PC-3 (cell line): Measurements from ENCODE around the gene COLEC12. TPM values are rescaled to one million over a fixed set of nuclear protein-coding genes. Genes with fewer than 3 reads are reported as not detected.
A peak's percentile ranks its signal among the peaks of the same experiment; 100 is the strongest.

Experiments used
- ATAC-seq: fragments of 200-7000 bp; cut with Tn5 transposase; 2 replicates; pipeline ENCODE4 v1.9.1; 2020; ENCODE audit warnings: mild to moderate bottlenecking, moderate library complexity
- BruUV-seq: library from RNA; stranded (reverse); fragments of 400-500 nt; replicated peaks from 2 replicates; lab custom pipeline; 2021; lab: Mats Ljungman, UMichigan
- CTCF ChIA-PET: fragments of 300-600 bp; sonication (Branson Sonifier 250); formaldehyde crosslinking; loops from one replicate; lab custom pipeline; 2022; ENCODE audit warnings: antibody characterized with exemption; lab: Charles Lee
- POLR2A ChIA-PET: fragments of 300-600 bp; sonication (Branson Sonifier 250); formaldehyde crosslinking; loops from one replicate; lab custom pipeline; 2022; ENCODE audit warnings: antibody characterized with exemption; ENCODE audit not compliant: unreplicated experiment; lab: Charles Lee
- DNase-seq: peaks from one replicate; pipeline ENCODE4 v3.0.0-alpha.2; 2015
- H2AFZ ChIP-seq: fragments of 300-600 bp; sonication (generic); 2 replicates; pipeline ENCODE4 v1.6.0; 2016; ENCODE audit warnings: antibody characterized with exemption, low read length
- H3F3A ChIP-seq: fragments of 300-600 bp; sonication (generic); one replicate; pipeline ENCODE4 v1.6.0; 2017; ENCODE audit warnings: antibody characterized with exemption, low read length, control low read depth, mild to moderate bottlenecking; ENCODE audit not compliant: unreplicated experiment
- H3K27ac ChIP-seq: fragments of 300-600 bp; sonication (generic); 2 replicates; pipeline ENCODE4 v1.5.1; 2016; ENCODE audit warnings: mild to moderate bottlenecking, low read length
- H3K27me3 ChIP-seq: fragments of 300-600 bp; sonication (generic); 2 replicates; pipeline ENCODE4 v1.6.1; 2016; ENCODE audit warnings: low read length, mixed read lengths
- H3K36me3 ChIP-seq: fragments of 300-600 bp; sonication (generic); 2 replicates; pipeline ENCODE4 v1.6.1; 2016; ENCODE audit warnings: low read depth, mixed run types, low read length, mixed read lengths
- H3K4me1 ChIP-seq: fragments of 300-600 bp; sonication (generic); 2 replicates; pipeline ENCODE4 v1.5.1; 2016; ENCODE audit warnings: low read length; ENCODE audit not compliant: insufficient read depth
- H3K4me2 ChIP-seq: fragments of 300-600 bp; sonication (generic); 2 replicates; pipeline ENCODE4 v1.6.0; 2016; ENCODE audit warnings: low read length
- H3K4me3 ChIP-seq: fragments of 300-600 bp; sonication (generic); 2 replicates; pipeline ENCODE4 v1.5.1; 2016; ENCODE audit warnings: mild to moderate bottlenecking, low read length, mixed read lengths
- H3K79me2 ChIP-seq: fragments of 300-600 bp; sonication (generic); 2 replicates; pipeline ENCODE4 v1.6.1; 2017; ENCODE audit warnings: low read length, mixed read lengths
- H3K9ac ChIP-seq: fragments of 300-600 bp; sonication (generic); 2 replicates; pipeline ENCODE4 v1.6.0; 2016; ENCODE audit warnings: mild to moderate bottlenecking, low read length
- H3K9me2 ChIP-seq: fragments of 300-600 bp; sonication (generic); replicated peaks from 2 replicates; pipeline ENCODE4 v1.6.1; 2016; ENCODE audit warnings: mixed run types, low read length, mixed read lengths
- H3K9me3 ChIP-seq: fragments of 300-600 bp; sonication (generic); 2 replicates; pipeline ENCODE4 v1.6.1; 2016; ENCODE audit warnings: low read length, mixed read lengths
- H4K20me1 ChIP-seq: fragments of 300-600 bp; sonication (generic); 2 replicates; pipeline ENCODE4 v1.6.1; 2016; ENCODE audit warnings: low read length, mixed read lengths
- EZH2 ChIP-seq: fragments of 300-600 bp; sonication (generic); IDR thresholded peaks from one replicate; pipeline ENCODE4 v1.6.1; 2017; ENCODE audit warnings: antibody characterized with exemption, mild to moderate bottlenecking, low read length; ENCODE audit not compliant: unreplicated experiment
- EZH2phosphoT487 ChIP-seq: fragments of 300-600 bp; sonication (generic); IDR thresholded peaks from 2 replicates; pipeline ENCODE4 v1.6.1; 2018; ENCODE audit warnings: mild to moderate bottlenecking, antibody characterized with exemption, low read length, borderline replicate concordance
- intact Hi-C: fragments of 100-400 bp; cut with micrococcal nuclease; formaldehyde crosslinking; loops from 2 replicates; pipeline ENCODE4 v1.9.0; 2023
- total RNA-seq: library from RNA; depleted of rRNA; stranded (reverse); fragments of >200 nt; gene quantifications from 2 replicates; pipeline ENCODE4 v1.2.3, GENCODE V29; 2014
- TF ChIP-seq, protein P1 (sequence below): fragments of 300-600 bp; sonication (generic); conservative IDR thresholded peaks from 2 replicates; pipeline ENCODE4 v1.5.1; 2017; ENCODE audit warnings: antibody characterized with exemption, low read depth, mild to moderate bottlenecking, low read length

Gene COLEC12
- total RNA-seq, 1 experiment from 2014 or later, result 0.04 TPM

DNA sequence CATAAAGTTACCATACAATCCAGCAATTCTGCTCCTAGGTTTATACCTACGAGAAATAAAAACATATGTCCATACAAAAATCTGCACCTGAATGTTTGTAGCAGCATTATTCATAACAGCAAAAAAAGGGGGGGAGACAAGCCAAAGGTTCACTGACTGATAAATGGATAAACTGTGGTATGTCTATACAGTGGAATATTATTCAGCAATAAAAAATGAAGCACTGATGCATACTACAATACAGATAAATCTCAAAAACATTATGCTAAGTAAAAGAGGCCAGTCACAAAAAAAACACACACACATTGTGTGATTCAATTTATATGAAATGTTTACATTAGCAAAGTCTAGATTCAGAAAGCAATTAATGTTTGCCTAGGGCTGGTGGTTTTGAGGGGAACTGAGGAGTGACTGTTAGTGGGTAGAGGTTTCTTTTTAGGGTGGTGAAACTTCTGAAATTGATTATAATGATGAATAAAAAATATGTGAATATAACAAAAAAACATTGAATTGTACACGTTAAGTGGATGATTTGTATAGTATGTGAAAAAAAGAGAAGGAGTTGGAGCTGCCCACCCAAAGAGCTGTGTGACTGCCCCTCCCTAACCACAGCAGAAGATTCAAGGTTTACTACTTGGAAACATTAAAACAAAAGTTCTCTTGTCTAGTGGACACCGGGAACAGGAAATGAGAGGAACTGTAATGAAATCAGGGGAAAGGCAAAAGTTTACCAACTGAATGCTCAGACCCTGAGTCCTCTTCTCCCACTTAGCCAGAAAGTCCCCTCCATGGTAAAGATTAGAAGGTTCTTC, 13.4 kb downstream of the COLEC12 start:
- Histone ChIP-seq H3K4me1 (peaks cover 23% of the 10 kb centered on the region), H3K36me3 (no peaks in the 10 kb centered on the region), H3K27me3 (0 out of 2 replicates have a peak, but pooled peaks cover 4% of the 10 kb centered on the region), H3K4me3 (no peak overlapping the region), H3K9ac (no peak overlapping the region), H3K4me2 (no peak overlapping the region), H4K20me1 (no peaks in the 10 kb centered on the region), H3K27ac (peak overlapping the region; percentile 14; the same call in 1 of the 2 replicates), H3K9me2 (no peaks in the 10 kb centered on the region), H3F3A (no peaks in the 10 kb centered on the region), H3K9me3 (no peaks in the 10 kb centered on the region), H2AFZ (no peak overlapping the region), H3K79me2 (no peaks in the 10 kb centered on the region)
- DNase-seq (peak; percentile 46), ATAC-seq (peak; percentile 32; the same call in 1 of the 2 replicates)
- ChIA-PET POLR2A (no interaction called here), CTCF (no interaction called here)
- intact Hi-C loops, result no loop called here
- TF ChIP-seq, protein P1, sequence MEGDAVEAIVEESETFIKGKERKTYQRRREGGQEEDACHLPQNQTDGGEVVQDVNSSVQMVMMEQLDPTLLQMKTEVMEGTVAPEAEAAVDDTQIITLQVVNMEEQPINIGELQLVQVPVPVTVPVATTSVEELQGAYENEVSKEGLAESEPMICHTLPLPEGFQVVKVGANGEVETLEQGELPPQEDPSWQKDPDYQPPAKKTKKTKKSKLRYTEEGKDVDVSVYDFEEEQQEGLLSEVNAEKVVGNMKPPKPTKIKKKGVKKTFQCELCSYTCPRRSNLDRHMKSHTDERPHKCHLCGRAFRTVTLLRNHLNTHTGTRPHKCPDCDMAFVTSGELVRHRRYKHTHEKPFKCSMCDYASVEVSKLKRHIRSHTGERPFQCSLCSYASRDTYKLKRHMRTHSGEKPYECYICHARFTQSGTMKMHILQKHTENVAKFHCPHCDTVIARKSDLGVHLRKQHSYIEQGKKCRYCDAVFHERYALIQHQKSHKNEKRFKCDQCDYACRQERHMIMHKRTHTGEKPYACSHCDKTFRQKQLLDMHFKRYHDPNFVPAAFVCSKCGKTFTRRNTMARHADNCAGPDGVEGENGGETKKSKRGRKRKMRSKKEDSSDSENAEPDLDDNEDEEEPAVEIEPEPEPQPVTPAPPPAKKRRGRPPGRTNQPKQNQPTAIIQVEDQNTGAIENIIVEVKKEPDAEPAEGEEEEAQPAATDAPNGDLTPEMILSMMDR, result no peak
- TF ChIP-seq EZH2phosphoT487 (no peak), EZH2 (no peak)
- no TSS peak for BruUV-seq

DNA sequence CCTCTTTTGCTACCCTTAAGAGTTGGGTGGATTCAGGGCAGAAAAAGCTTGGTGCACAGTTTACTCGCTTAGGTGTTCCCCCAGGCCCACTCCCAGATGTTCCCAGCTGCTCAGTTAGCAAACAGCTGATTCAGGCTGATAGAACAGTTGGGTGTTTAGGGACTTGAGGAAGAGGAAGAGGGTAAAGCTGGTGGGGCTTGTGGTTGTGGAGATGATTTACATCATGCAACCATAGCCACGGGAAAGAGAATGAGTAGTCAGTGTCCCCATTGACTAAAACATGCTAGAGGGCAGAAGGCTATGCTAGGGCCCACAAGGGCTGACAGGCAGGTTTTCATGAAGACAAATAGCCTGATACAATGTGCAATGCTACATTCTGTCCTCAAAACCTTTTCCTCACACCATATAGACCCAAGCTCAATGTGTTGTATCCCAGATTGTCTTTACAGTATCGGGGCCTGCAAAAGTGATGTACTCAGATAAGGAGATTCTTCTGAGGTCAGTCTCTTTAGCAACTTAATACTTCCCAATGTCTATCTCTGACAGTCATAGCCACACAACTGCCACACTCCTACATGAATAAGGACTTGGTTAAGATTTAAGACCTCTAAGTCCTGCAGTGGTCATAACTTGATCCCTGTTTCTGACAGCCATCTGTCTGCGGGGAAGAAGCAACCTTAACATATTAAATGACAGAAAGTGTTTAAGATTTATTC, 15.6 kb downstream of the COLEC12 start:
- BruUV-seq, result no TSS peak
- DNase-seq, result no peak

DNA sequence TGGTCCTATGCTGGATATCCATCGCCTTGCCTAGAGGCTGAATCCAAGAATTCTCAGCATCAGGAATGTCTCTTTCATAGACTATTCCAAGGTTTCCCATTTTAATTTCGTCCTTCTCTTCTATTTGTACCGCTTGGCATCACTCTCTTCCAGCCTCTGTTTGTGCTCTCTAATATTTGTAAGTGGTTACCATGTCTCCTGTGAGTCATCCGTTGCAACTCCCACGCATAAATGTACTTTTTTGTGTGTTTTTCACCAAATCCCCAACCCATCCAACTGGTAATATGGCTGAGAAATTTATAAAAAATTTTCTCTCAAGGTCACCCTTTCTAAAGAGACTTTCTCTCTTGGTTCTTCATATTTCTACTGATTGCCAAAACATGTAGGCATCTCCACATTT, 21.8 kb downstream of the COLEC12 start:
- no TSS peak for BruUV-seq
- H3K4me3 ChIP-seq, result no peak overlapping the region
- H3K27me3 ChIP-seq, result peaks cover 21% of the 10 kb centered on the region
- CTCF ChIA-PET, result no interaction called here
- H4K20me1 ChIP-seq, result no peaks in the 10 kb centered on the region
- H3K36me3 ChIP-seq, result no peaks in the 10 kb centered on the region
- ATAC-seq (no peak), DNase-seq (peak; percentile 36)
- H3F3A ChIP-seq, result no peaks in the 10 kb centered on the region
- peaks cover 7% of the 10 kb centered on the region; the same call in 1 of the 2 replicates for H3K4me1 ChIP-seq
- H3K9me3 ChIP-seq, result no peaks in the 10 kb centered on the region
- no peaks in the 10 kb centered on the region for H3K9me2 ChIP-seq
- H3K27ac ChIP-seq, result no peak overlapping the region
- no peak overlapping the region for H3K9ac ChIP-seq
- H3K4me2 ChIP-seq, result no peak overlapping the region
- no peaks in the 10 kb centered on the region for H3K79me2 ChIP-seq
- intact Hi-C loops, result loop anchor here (5.0 to 10.0 kb wide), 2 partner anchors 136 to 191 kb away; no protein-coding TSS in a partner anchor
- TF ChIP-seq EZH2phosphoT487, result no peak
- TF ChIP-seq, protein P1, result no peak
- TF ChIP-seq EZH2, result no peak
- POLR2A ChIA-PET, result no interaction called here
- no peak overlapping the region for H2AFZ ChIP-seq

More for the DNA sequence above, 15.6 kb downstream of the COLEC12 start:
- no peaks in the 10 kb centered on the region for H3K9me3 ChIP-seq
- H3K4me1 ChIP-seq, result peaks cover 19% of the 10 kb centered on the region
- no peaks in the 10 kb centered on the region for H3K9me2 ChIP-seq
- H3K79me2 ChIP-seq, result no peaks in the 10 kb centered on the region
- H3K27me3 ChIP-seq, result peaks cover 17% of the 10 kb centered on the region
- ATAC-seq, result no peak
- CTCF ChIA-PET, result no interaction called here
- no peaks in the 10 kb centered on the region for H3F3A ChIP-seq
- no peak overlapping the region for H3K27ac ChIP-seq
- no peak overlapping the region for H3K4me2 ChIP-seq
- no peaks in the 10 kb centered on the region for H3K36me3 ChIP-seq
- intact Hi-C loops, result no loop called here
- no peak overlapping the region for H2AFZ ChIP-seq
- H3K4me3 ChIP-seq, result no peak overlapping the region
- TF ChIP-seq EZH2phosphoT487, result no peak
- no peaks in the 10 kb centered on the region for H4K20me1 ChIP-seq
- H3K9ac ChIP-seq, result no peak overlapping the region
- POLR2A ChIA-PET, result no interaction called here
